ENCODE data around the gene PRR20E. TPM values are rescaled to one million over a fixed set of nuclear protein-coding genes. Genes with fewer than 3 reads are reported as not detected.

The PRR20E gene
- total RNA-seq, 2 donors from 2014 or later: not detected

Other genes with a start within 250 kb of the PRR20E start
- gene PRR20A, start 26.3 kb upstream of the PRR20E start, total RNA-seq: not detected
- gene PRR20B, start 19.7 kb upstream of the PRR20E start, total RNA-seq: not detected
- gene PRR20C, start 13.1 kb upstream of the PRR20E start, total RNA-seq: not detected
- gene PRR20D, start 6.6 kb upstream of the PRR20E start, total RNA-seq: not detected

Measured in activated naive CD4-positive, alpha-beta T cell treated with anti-CD3 and anti-CD28 coated beads, Interleukin-2, amount 50 U/mL, for 72 hours (primary cell).